HG02588 (cell line): ENCODE data around the gene DNAJB9.
"Not testable (repeated sequence)": the region's sequence is repeated elsewhere in the genome, so short reads cannot be mapped to it uniquely, and the experiment has no call there.

Experiments used
- ATAC-seq: cut with Tn5 transposase; IDR thresholded peaks from one replicate; pipeline ENCODE4 v1.9.1; 2021; ENCODE audit warnings: mild to moderate bottlenecking, moderate library complexity; ENCODE audit not compliant: unreplicated experiment

The DNAJB9 gene

DNA sequence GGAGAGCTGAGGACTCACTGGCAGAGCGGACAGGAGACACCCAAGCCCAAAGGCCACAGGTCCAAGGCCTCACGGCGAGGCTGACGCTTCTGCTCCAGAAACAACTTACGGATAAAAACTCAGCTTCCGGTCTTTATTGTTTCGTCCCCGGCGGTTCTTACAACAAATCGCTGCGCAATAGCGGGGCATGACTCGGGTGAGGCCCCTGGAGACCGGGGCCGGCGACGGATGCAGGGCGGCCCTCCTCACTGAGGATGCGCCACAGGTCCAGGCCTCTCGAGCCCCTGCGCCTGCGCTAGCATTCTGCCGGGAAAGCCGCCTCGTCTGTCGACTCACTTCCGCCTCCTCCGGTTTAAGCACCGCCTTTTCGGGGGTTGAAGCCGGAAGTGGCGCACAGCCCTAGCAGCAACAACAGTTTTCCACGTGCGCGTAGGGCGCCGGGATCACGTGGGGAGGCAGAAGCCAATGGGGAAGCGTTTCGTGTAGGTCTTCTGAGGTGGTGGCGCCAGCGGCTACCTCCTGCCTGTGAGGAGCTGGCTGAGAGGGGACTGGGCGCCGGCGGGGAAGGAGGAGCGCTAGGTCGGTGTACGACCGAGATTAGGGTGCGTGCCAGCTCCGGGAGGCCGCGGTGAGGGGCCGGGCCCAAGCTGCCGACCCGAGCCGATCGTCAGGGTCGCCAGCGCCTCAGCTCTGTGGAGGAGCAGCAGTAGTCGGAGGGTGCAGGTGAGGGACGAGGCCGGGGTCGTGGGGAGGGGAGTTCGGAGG, at the start of gene DNAJB9, which contains the start of gene THAP5:
Gene DNAJB9 (plus strand): TSS at position 494 of the 765 bp plus-strand sequence. CDS start 1,853 bp downstream, outside the sequence.
Gene THAP5 (minus strand): TSS at position 326 of the 765 bp plus-strand sequence. CDS start 137 bp downstream, at position 189.
- ATAC-seq = peak; percentile 96

GRCh38 chr7:108522780-108523179, 46.9 kb upstream of the DNAJB9 start:
- no peak for ATAC-seq

DNA sequence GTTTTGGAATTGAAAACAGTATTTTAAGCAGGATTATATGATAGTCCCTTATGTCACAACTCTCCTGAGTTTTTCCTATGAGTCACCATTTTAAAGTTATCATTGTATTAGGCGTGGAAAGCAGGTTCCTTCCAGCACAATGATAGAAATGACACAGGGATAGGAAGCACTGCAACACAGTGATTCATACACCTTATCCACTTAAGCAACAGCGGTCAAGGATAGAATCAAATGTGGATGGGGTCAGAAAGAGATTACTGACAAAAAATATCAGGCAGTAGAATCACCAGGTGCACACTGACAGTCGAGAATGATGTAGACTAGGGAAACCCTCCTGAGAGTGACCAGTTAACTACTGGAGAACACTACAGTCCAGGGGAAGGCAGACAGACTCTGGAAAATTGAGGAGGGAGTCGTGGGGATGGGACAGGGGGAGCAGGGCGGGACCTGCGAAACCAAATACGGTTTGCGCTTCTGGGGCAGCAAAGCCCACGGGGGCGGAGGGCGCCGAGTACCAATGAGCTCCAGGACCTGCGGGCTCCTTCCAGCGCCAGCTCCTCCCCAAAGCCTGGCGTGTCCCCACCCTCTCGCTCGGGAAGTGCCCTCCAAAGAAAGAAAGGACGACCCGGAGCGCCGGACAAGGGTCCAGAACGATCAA, 44.2 kb upstream of the DNAJB9 start:
- peak; percentile 44 for ATAC-seq

GRCh38 chr7:108525985-108526767, 43.5 kb upstream of the DNAJB9 start, which contains the start of gene PNPLA8:
Gene PNPLA8, minus strand, starts transcription at chr7:108526135. Its CDS starts 10,644 bp downstream, at chr7:108515491.
- peak; percentile 92 for ATAC-seq

GRCh38 chr7:108526768-108527017, 43.0 kb upstream of the DNAJB9 start:
- ATAC-seq = no peak

DNA sequence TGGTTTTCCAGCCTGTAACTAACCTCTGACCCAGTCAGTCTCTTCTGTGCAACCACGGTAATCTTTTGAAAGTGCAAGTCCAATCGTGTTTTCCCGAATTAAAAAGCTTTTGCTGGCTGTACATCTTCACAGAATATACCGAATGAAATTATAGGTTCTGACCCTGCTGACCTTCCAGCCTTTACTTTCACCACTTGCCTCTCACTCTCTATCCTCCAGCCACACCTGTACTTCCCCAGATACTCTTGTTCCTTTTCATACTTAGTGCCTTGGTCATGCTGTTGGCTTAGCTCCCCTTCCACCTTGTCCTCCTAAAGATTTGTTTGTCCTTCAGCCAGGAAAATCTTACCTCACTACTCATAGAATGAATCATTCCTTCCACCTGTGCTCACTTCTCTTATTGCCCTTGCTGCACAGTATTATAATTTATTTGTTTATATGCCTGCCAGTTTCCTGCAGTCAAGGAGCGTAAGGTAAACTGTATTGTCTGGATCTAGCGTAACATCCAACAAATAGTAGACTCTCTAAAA, 41.4 kb upstream of the DNAJB9 start:
- no peak for ATAC-seq

GRCh38 chr7:108529341-108529740, 40.3 kb upstream of the DNAJB9 start:
- no peak for ATAC-seq

DNA sequence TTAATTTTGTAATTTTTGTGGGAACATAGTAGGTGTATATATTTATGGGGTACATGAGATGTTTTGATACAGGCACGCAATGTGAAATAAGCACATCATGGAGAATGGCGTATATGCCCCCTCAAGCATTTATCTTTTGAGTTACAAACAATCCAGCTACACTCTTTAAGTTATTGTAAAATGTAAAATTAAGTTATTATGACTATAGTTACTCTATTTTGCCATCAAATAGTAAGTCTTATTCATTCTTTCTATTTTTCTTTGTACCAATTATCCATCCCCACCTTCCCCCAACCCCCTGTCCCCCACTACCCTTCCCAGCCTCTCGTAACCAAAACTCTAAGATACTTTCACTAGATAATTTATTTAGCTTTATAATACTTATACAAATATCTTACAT, 36.0 kb upstream of the DNAJB9 start:
- no peak for ATAC-seq

DNA sequence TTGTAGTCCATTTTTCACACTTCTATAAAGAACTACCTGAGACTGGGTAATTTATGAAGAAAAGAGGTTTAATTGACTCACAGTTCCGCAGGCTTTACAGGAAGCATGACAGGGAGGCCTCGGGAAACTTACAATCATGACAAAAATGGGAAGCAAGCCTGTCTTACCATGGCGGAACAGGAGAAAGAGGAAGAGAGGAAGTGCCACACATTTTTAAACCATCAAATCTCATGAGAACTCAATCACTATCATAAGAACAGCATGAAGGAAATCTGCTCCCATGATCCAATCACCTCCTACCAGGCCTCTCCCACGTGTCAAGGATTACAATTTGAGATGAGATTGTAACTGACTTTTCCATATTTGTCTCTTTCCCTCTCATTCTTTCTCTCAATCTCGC, 34.4 kb upstream of the DNAJB9 start:
- ATAC-seq = no peak

DNA sequence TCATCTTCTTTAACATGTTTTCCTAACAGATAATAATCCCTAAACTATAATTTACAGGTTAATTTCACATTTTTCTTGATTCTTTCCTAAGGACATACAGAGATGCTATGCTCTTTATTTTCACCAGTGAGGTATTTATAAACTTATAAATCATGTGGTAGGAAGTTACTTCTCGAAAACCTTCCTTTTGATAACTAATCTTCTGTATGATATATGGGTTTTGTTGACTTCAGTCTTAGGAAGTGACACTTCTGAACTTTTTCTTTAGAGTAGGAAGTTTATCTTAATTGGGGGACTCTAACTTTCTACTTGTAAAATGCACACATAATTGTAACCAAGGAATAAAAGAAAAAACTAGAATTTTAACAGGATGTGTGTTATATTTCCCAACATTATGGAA, 33.9 kb upstream of the DNAJB9 start:
- ATAC-seq = no peak

- no peak for ATAC-seq
These were observed 32.4 kb upstream of the DNAJB9 start for GRCh38 chr7:108537229-108537628.

- ATAC-seq = not testable (repeated sequence)
These were observed 31.4 kb upstream of the DNAJB9 start for GRCh38 chr7:108538236-108538635.

GRCh38 chr7:108538685-108539084, 31.0 kb upstream of the DNAJB9 start:
- ATAC-seq = not testable (repeated sequence)

- ATAC-seq = no peak
These were observed 28.2 kb upstream of the DNAJB9 start for GRCh38 chr7:108541478-108541877.

DNA sequence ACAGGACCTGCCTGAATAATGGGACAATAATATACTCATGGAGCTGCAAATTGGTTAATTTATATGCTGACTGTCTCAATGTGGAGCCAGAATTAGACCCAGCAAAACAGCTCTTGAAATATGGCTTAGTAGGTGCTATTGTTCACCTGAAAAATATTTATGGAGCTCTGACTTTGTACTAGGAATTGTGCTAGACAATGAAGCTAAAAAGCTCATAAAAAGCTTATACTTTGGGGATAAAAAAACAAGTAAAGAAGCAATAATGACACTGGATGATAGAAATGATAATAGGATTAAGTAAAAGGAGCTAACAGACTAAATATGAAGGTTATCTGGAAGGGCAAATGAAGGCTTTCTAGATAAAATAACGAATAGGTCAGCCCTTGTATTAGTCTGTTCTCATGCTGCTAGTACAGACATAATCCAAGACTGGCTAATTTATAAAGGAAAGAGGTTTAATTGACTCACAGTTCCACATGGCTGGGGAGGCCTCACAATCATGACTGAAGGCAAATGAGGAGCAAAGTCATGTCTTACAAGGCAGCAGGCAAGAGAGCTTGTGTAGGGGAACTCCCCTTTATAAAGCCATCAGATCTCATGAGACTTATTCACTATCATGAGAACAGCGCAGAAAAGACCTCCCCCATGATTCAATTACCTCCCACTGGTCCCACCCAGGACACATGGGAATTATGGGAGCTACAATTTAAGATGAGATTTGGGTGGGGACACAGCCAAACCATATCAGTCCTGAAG, 21.4 kb upstream of the DNAJB9 start:
- ATAC-seq = not testable (repeated sequence)

DNA sequence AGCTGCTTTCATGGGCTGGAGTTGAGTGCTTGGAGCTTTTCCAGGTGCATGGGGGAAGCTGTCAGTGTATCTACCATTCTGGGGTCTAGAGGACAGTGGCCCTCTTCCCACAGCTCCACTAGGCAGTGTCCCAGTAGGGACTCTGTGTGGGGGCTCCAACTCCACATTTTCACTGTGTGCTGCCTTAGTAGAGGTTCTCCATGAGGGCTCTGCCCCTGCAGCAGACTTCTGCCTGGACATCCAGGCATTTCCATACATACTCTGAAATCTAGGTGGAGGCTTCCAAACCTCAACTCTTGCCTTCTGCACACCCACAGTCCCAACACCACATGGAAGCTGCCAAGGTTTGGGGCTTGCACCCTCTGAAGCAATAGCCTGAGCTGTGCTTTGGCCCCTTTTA, 13.0 kb upstream of the DNAJB9 start:
- ATAC-seq = not testable (repeated sequence)

DNA sequence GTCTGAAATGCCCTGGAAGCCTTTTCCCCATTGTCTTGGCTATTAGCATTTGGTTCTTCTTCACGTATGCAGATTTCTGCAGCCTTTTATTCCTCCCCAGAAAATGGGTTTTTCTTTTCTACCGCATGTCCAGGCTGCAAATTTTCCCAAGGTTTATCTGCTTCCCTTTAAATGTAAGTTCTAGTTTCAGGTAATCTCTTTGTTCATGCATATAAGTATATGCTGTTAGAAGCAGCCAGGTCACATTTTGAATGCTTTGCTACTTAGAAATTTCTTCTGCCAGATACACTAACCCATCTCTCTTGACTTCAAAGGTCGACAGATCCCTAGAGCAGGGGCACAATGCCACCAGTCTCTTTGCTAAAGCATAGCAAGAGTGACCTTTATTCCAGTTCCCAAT, 12.5 kb upstream of the DNAJB9 start:
- no peak for ATAC-seq

- no peak for ATAC-seq
These were observed 12.1 kb upstream of the DNAJB9 start for GRCh38 chr7:108557617-108558016.

DNA sequence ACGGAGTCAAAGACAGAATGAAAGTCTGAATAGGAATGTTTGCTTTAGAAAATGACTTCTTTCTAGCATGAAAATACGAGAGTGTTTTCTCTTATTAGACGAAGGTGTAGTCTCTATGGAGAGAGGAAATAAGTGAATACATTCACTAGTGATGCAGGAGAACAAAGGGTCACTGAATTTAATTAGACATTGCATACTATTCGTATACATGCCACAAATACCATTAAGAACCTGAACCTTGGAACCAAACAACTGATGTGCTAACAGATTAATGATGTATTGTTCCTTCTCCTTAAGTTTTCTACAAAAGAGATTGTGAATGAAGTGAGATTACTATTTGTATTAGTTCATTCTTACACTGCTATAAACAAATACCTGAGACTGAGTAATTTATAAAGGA, 10.4 kb upstream of the DNAJB9 start:
- no peak for ATAC-seq

GRCh38 chr7:108561047-108561619, 8.5 kb upstream of the DNAJB9 start:
- ATAC-seq = no peak
